Natural killer cell (primary cell): Measurements from ENCODE around the gene POLR2J3. TPM values are rescaled to one million over a fixed set of nuclear protein-coding genes. Genes with fewer than 3 reads are reported as not detected.

Experiments
- total RNA-seq, 4 donors: library from RNA; stranded (reverse); fragments of 120-200 nt in 1 of 4; gene quantifications; one replicate each; pipeline versions ENCODE4 v1.2.3 to v1.2.4, GENCODE V29; 2013 to 2022

Gene POLR2J3
- total RNA-seq, 3 donors from 2014 or later (not counting 1 experiment from before 2014, with no cell fraction given) = 120 to 150 (median 131) TPM

Other genes with a start within 250 kb of the POLR2J3 start
- gene SPDYE6, start 216.1 kb downstream of the POLR2J3 start, total RNA-seq = not detected
- gene PRKRIP1, start 176.2 kb downstream of the POLR2J3 start, total RNA-seq = 10 to 100 TPM; 38.2 to 44.2 (median 39.5) TPM
- gene ORAI2, start 139.0 kb downstream of the POLR2J3 start, total RNA-seq = 10 to 100 TPM; 39.1 to 55.0 (median 41.3) TPM
- gene ALKBH4, start 107.7 kb downstream of the POLR2J3 start, total RNA-seq = 1 to 10 TPM; 4.1 to 9.2 (median 9.1) TPM
- 10 to 100 TPM; 20.0 to 24.1 (median 20.4) TPM for gene LRWD1, start 107.6 kb downstream of the POLR2J3 start, total RNA-seq
- gene POLR2J, start 93.7 kb downstream of the POLR2J3 start, total RNA-seq = 10 to 100 TPM; 35.3 to 44.5 (median 44.5) TPM
- gene RASA4B, start 54.8 kb downstream of the POLR2J3 start, total RNA-seq = 10 to 100 TPM in 2 of 3 donors, 1 to 10 TPM in 1; 2.4 to 14.3 (median 12.3) TPM
- gene UPK3BL2, start 28.9 kb downstream of the POLR2J3 start, total RNA-seq = 100 to 1,000 TPM in 1 of 3 donors, 10 to 100 TPM in 2; 56.5 to 100 (median 68.5) TPM
- under 1 TPM in 2 of 3 donors, not detected in 1; 0.25 to 0.61 TPM for gene SPDYE2, start 21.4 kb downstream of the POLR2J3 start, total RNA-seq
- 10 to 100 TPM; 27.0 to 35.6 (median 28.5) TPM for gene RASA4, start 44.2 kb upstream of the POLR2J3 start, total RNA-seq
- gene UPK3BL1, start 70.2 kb upstream of the POLR2J3 start, total RNA-seq = 10 to 100 TPM; 73.3 to 83.5 (median 78.0) TPM
- not detected for gene SPDYE2B, start 77.7 kb upstream of the POLR2J3 start, total RNA-seq
- gene POLR2J2, start 99.1 kb upstream of the POLR2J3 start, total RNA-seq = 10 to 100 TPM; 38.9 to 63.8 (median 49.4) TPM
- 1 to 10 TPM; 5.8 to 8.9 (median 5.9) TPM for gene FAM185A, start 176.4 kb upstream of the POLR2J3 start, total RNA-seq